SK-N-MC (cell line): ENCODE results near the gene ARHGDIG.

Source experiments
- EZH2 ChIP-seq: fragments of 200-600 bp; sonication (generic); IDR thresholded peaks from one replicate; pipeline ENCODE4 v1.6.1; 2017; ENCODE audit warnings: antibody characterized with exemption
- FOXP2 ChIP-seq: optimal IDR thresholded peaks from 2 replicates; pipeline ENCODE3; 2011; ENCODE audit warnings: mild to moderate bottlenecking, moderate library complexity; ENCODE audit not compliant: insufficient read depth; ENCODE audit errors: extremely low read length, control extremely low read depth
- POLR2AphosphoS5 ChIP-seq: IDR thresholded peaks from 2 replicates; pipeline ENCODE4 v1.6.1; 2012; ENCODE audit warnings: mild to moderate bottlenecking, low read depth, low read length, borderline replicate concordance

- TF ChIP-seq EZH2 (no peak), POLR2AphosphoS5 (no peak), FOXP2 (no peak)
Measured at GRCh38 chr16:318628-319027, 38.2 kb downstream of the ARHGDIG start.
